Measurements from ENCODE around the gene SLC7A6. TPM values are rescaled to one million over a fixed set of nuclear protein-coding genes. Genes with fewer than 3 reads are reported as not detected.

The SLC7A6 gene
- total RNA-seq, 2 experiments from 2014 or later = 66.7 to 68.9 TPM

GRCh38 chr16:68328151-68328859 lies 64.0 kb downstream of the SLC7A6 start:
- POLR2A ChIA-PET = interaction anchor here (0.8 to 4.0 kb wide), 6 partner anchors 9 to 68 kb away, joined by 3 to 27 read pairs (median 4); partner anchors contain the start of genes PRMT7, SLC7A6 and SLC7A6OS
- no peak overlapping the region for H3K4me3 Mint-ChIP-seq
- H3K4me1 Mint-ChIP-seq = peaks cover 19% of the 10 kb centered on the region
- H3K36me3 Mint-ChIP-seq (ENCODE audit: low read depth) = peaks cover 32% of the 10 kb centered on the region
- no peaks in the 10 kb centered on the region for H3K9me3 Mint-ChIP-seq
- H3K27me3 Mint-ChIP-seq = no peaks in the 10 kb centered on the region
- no peak overlapping the region for H3K27ac Mint-ChIP-seq
- CTCF ChIA-PET = interaction anchor here (0.6 to 7.7 kb wide), 27 partner anchors 9 to 801 kb away, joined by 3 to 285 read pairs (median 6); partner anchors contain the start of genes PLA2G15, PRMT7, SLC7A6 and SLC7A6OS
- peak; percentile 82 for DNase-seq

- Mint-ChIP-seq H3K9me3 (no peaks in the 10 kb centered on the region), H3K27ac (no peak overlapping the region), H3K4me3 (no peak overlapping the region), H3K27me3 (no peaks in the 10 kb centered on the region), H3K36me3 (ENCODE audit: low read depth) (peaks cover 30% of the 10 kb centered on the region), H3K4me1 (peaks cover 19% of the 10 kb centered on the region)
- ChIA-PET POLR2A (interaction anchor here (0.8 to 4.0 kb wide), 5 partner anchors 10 to 68 kb away, joined by 3 to 27 read pairs (median 4); partner anchors contain the start of genes PRMT7, SLC7A6 and SLC7A6OS), CTCF (interaction anchor here (0.6 to 7.7 kb wide), 28 partner anchors 8 to 869 kb away, joined by 3 to 285 read pairs (median 6); partner anchors contain the start of genes PLA2G15, PRMT7, SLC7A6 and SLC7A6OS)
- DNase-seq = no peak
Observed at GRCh38 chr16:68328860-68329390, 64.6 kb downstream of the SLC7A6 start.

- ChIA-PET CTCF (interaction anchor here (1.5 to 4.8 kb wide), 2 partner anchors 24 to 69 kb away, joined by 5 to 54 read pairs; partner anchors contain the start of gene SLC7A6), POLR2A (interaction anchor here (1.4 to 2.5 kb wide), 4 partner anchors 9 to 71 kb away, joined by 3 to 8 read pairs (median 6); partner anchors contain the start of gene SLC7A6)
- Mint-ChIP-seq H3K4me3 (no peak overlapping the region), H3K36me3 (ENCODE audit: low read depth) (peaks cover 32% of the 10 kb centered on the region), H3K27me3 (no peaks in the 10 kb centered on the region), H3K9me3 (no peaks in the 10 kb centered on the region), H3K4me1 (peaks cover 17% of the 10 kb centered on the region), H3K27ac (peak overlapping the region; percentile 47)
- DNase-seq = no peak
Observed at GRCh38 chr16:68331879-68332410, 67.6 kb downstream of the SLC7A6 start.

GRCh38 chr16:68332411-68333121 lies 68.2 kb downstream of the SLC7A6 start:
- Mint-ChIP-seq H3K36me3 (ENCODE audit: low read depth) (peaks cover 34% of the 10 kb centered on the region), H3K4me1 (peaks cover 13% of the 10 kb centered on the region), H3K27ac (peak overlapping the region; percentile 47), H3K4me3 (no peak overlapping the region), H3K9me3 (no peaks in the 10 kb centered on the region), H3K27me3 (no peaks in the 10 kb centered on the region)
- peak; percentile 25 for DNase-seq
- ChIA-PET CTCF (interaction anchor here (0.6 to 4.8 kb wide), 3 partner anchors 23 to 90 kb away, joined by 3 to 54 read pairs (median 5); partner anchors contain the start of gene SLC7A6), POLR2A (interaction anchor here (1.4 to 2.5 kb wide), 4 partner anchors 9 to 71 kb away, joined by 3 to 8 read pairs (median 6); partner anchors contain the start of gene SLC7A6)

GRCh38 chr16:68335175-68335574 lies 70.8 kb downstream of the SLC7A6 start:
- ChIA-PET CTCF (interaction anchor here (4.8 kb wide), 1 partner anchor 73 kb away, joined by 54 read pairs; the partner anchor contains the start of gene SLC7A6), POLR2A (no interaction called here)
- Mint-ChIP-seq H3K9me3 (no peaks in the 10 kb centered on the region), H3K27ac (no peak overlapping the region), H3K4me3 (no peak overlapping the region), H3K36me3 (ENCODE audit: low read depth) (peaks cover 49% of the 10 kb centered on the region), H3K4me1 (peaks cover 12% of the 10 kb centered on the region), H3K27me3 (no peaks in the 10 kb centered on the region)
- no peak for DNase-seq

GRCh38 chr16:68338326-68339119 lies 74.2 kb downstream of the SLC7A6 start:
- H3K4me3 Mint-ChIP-seq = no peak overlapping the region
- H3K4me1 Mint-ChIP-seq = no peaks in the 10 kb centered on the region
- POLR2A ChIA-PET = interaction anchor here (0.7 kb wide), 1 partner anchor 27 kb away, joined by 3 read pairs; the partner anchor contains the start of genes PRMT7 and SLC7A6OS
- H3K27ac Mint-ChIP-seq = no peak overlapping the region
- CTCF ChIA-PET = interaction anchor here (1.2 kb wide), 1 partner anchor 10 kb away, joined by 4 read pairs; no protein-coding TSS in a partner anchor
- H3K27me3 Mint-ChIP-seq = no peaks in the 10 kb centered on the region
- H3K9me3 Mint-ChIP-seq = no peaks in the 10 kb centered on the region
- DNase-seq = no peak
- H3K36me3 Mint-ChIP-seq (ENCODE audit: low read depth) = peaks cover 60% of the 10 kb centered on the region

- H3K4me3 Mint-ChIP-seq = no peak overlapping the region
- no peaks in the 10 kb centered on the region for H3K27me3 Mint-ChIP-seq
- DNase-seq = no peak
- no peaks in the 10 kb centered on the region for H3K4me1 Mint-ChIP-seq
- H3K36me3 Mint-ChIP-seq (ENCODE audit: low read depth) = peaks cover 58% of the 10 kb centered on the region
- ChIA-PET CTCF (interaction anchor here (1.2 kb wide), 1 partner anchor 10 kb away, joined by 4 read pairs; no protein-coding TSS in a partner anchor), POLR2A (interaction anchor here (0.6 to 1.0 kb wide), 3 partner anchors 28 to 78 kb away, joined by 3 read pairs; partner anchors contain the start of genes PRMT7 and SLC7A6OS)
- no peak overlapping the region for H3K27ac Mint-ChIP-seq
- H3K9me3 Mint-ChIP-seq = no peaks in the 10 kb centered on the region
Observed at GRCh38 chr16:68339214-68339613, 74.9 kb downstream of the SLC7A6 start.

GRCh38 chr16:68342620-68343019 lies 78.3 kb downstream of the SLC7A6 start:
- Mint-ChIP-seq H3K4me1 (no peaks in the 10 kb centered on the region), H3K9me3 (no peaks in the 10 kb centered on the region), H3K4me3 (no peak overlapping the region), H3K27ac (no peak overlapping the region), H3K36me3 (ENCODE audit: low read depth) (peaks cover 65% of the 10 kb centered on the region), H3K27me3 (no peaks in the 10 kb centered on the region)
- POLR2A ChIA-PET = interaction anchor here (2.3 kb wide), 1 partner anchor 10 kb away, joined by 8 read pairs; no protein-coding TSS in a partner anchor
- DNase-seq = no peak
- CTCF ChIA-PET = interaction anchor here (1.3 kb wide), 1 partner anchor 81 kb away, joined by 3 read pairs; no protein-coding TSS in a partner anchor

GRCh38 chr16:68343137-68343536 lies 78.8 kb downstream of the SLC7A6 start:
- ChIA-PET POLR2A (no interaction called here), CTCF (no interaction called here)
- no peak overlapping the region for H3K4me3 Mint-ChIP-seq
- no peak overlapping the region for H3K27ac Mint-ChIP-seq
- H3K4me1 Mint-ChIP-seq = no peaks in the 10 kb centered on the region
- H3K27me3 Mint-ChIP-seq = no peaks in the 10 kb centered on the region
- no peaks in the 10 kb centered on the region for H3K9me3 Mint-ChIP-seq
- DNase-seq = no peak
- peaks cover 65% of the 10 kb centered on the region for H3K36me3 Mint-ChIP-seq (ENCODE audit: low read depth)

- H3K27ac Mint-ChIP-seq = no peak overlapping the region
- ChIA-PET CTCF (interaction anchor here (0.6 to 1.4 kb wide), 3 partner anchors 15 to 404 kb away, joined by 3 to 5 read pairs (median 5); no protein-coding TSS in a partner anchor), POLR2A (interaction anchor here (2.4 kb wide), 1 partner anchor 12 kb away, joined by 7 read pairs; no protein-coding TSS in a partner anchor)
- H3K9me3 Mint-ChIP-seq = no peaks in the 10 kb centered on the region
- no peak overlapping the region for H3K4me3 Mint-ChIP-seq
- H3K36me3 Mint-ChIP-seq (ENCODE audit: low read depth) = peaks cover 70% of the 10 kb centered on the region
- H3K4me1 Mint-ChIP-seq = no peaks in the 10 kb centered on the region
- no peak for DNase-seq
- H3K27me3 Mint-ChIP-seq = no peaks in the 10 kb centered on the region
Observed at GRCh38 chr16:68344252-68344651, 79.9 kb downstream of the SLC7A6 start.

GRCh38 chr16:68345351-68345810 lies 81.1 kb downstream of the SLC7A6 start:
- H3K27ac Mint-ChIP-seq = no peak overlapping the region
- no peaks in the 10 kb centered on the region for H3K9me3 Mint-ChIP-seq
- ChIA-PET POLR2A (interaction anchor here (2.4 kb wide), 1 partner anchor 10 kb away, joined by 7 read pairs; no protein-coding TSS in a partner anchor), CTCF (interaction anchor here (1.3 kb wide), 1 partner anchor 16 kb away, joined by 5 read pairs; no protein-coding TSS in a partner anchor)
- H3K4me1 Mint-ChIP-seq = no peaks in the 10 kb centered on the region
- H3K4me3 Mint-ChIP-seq = no peak overlapping the region
- no peak for DNase-seq
- no peaks in the 10 kb centered on the region for H3K27me3 Mint-ChIP-seq
- H3K36me3 Mint-ChIP-seq (ENCODE audit: low read depth) = peaks cover 68% of the 10 kb centered on the region

Data from activated CD4-positive, alpha-beta memory T cell treated with anti-CD3 and anti-CD28 coated beads, Interleukin-2, amount 10 ng/mL, durations not matched to agents 7 days and 5 days (primary cell).